HK-2 (cell line): Measurements from ENCODE around the gene ZNF568.

ENCODE experiments used
- DNase-seq: peaks from one replicate; pipeline ENCODE4 v3.0.0-alpha.2; 2018; ENCODE audit not compliant: unreplicated experiment

ZNF568 gene

GRCh38 chr19:36999313-36999712, 83.2 kb downstream of the ZNF568 start:
- DNase-seq = no peak

DNA sequence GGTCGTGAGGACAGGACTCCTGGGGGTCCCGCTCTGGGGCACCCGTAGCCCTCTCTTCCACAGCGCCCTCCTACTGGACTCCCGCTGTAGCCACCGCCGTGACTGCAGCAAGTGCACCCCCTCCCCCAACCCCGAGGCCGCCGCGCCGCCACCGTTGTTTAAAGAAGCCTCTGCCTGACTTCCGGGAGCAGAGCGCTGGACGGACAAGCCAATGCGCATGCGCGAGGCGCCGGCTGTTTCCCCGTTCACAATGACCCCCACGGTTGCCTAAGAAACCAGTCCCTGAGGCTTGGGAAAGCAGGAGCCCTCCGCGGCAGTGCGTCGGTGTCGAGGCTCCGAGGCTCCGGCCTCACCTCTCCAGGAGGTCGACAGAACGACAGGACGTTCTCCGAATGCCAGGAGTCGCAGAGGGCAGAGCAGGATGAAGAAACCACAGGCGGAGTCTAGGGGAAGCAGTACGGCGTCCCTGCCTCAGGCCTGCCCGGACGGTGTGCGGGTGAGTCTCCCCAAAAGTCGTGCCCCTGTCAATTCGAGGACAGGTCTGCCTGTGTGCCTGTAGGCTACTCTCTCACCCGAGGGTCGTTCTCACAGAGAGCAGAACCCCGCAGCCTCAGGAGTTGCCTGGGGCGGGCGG, 91.6 kb downstream of the ZNF568 start:
- DNase-seq = no peak

DNA sequence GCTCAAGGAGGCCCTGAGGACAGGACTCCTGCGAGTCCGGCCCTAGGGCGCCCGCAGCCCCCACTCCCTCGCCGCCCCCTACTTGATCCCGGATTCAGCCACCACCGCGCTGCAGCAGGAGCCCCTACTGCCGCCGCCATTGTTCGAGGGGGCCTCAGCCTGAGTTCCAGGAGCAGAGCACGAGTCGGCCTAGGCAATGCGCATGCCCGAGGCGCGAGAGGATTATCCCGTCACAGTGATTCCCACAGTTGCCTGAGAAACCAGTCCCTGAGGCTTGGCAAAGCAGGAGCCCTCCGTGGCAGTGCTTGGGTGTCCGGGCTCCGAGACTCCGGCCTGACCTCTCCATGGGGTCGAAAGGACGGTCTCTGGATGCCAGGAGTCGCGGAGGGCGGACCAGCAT, 93.7 kb downstream of the ZNF568 start:
- no peak for DNase-seq

GRCh38 chr19:37012093-37012745, 96.1 kb downstream of the ZNF568 start:
- DNase-seq = no peak

DNA sequence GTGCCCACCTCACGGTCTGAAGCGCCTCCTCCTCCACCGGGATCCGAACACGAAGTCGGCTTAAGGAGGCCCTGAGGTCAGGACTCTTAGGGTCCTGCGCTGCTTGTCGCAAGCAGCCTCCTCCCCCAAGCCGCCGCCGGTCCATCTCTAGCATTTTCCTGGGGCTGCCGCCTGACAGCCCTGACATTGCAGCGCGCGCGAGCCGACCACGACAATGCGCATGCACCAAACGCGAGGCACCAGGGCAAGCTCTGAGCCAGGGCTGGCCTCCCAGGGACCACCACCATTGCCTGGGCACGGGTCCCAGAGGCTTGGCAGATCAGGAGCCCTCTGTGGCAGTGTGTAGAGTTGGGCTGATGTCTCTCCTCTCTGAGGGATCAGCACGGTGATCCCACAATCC, 98.3 kb downstream of the ZNF568 start:
- DNase-seq = no peak

DNA sequence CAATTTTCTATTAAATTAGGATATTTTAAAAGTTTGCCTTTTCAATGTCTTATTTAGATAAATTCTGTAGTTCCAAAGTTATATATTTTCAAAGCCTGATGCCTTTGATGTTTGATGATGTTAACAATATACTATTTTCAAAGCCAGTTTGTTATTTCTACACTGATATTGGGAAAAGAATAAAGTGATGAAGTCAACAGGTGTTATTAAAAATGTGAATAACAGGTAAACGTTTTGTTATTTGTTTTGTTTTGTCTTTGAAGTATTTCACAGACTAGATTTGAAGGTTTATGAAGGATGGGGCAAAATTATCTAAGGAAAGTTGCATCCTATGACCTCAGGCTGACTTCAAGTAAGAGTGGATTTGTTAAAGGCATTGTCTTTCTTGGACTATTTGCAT, 129.0 kb downstream of the ZNF568 start:
- DNase-seq = no peak
